HG03135 (cell line): ENCODE data around the gene HIVEP3.

Experiments used
- ATAC-seq: cut with Tn5 transposase; IDR thresholded peaks from one replicate; pipeline ENCODE4 v1.9.1; 2021; ENCODE audit warnings: mild to moderate bottlenecking, moderate library complexity; ENCODE audit not compliant: unreplicated experiment

HIVEP3 gene

GRCh38 chr1:41894101-41894807, 24.5 kb downstream of the HIVEP3 start:
- no peak for ATAC-seq

GRCh38 chr1:41892301-41892781, 26.4 kb downstream of the HIVEP3 start:
- ATAC-seq = no peak

- ATAC-seq = peak; percentile 90
These were observed 27.4 kb downstream of the HIVEP3 start for GRCh38 chr1:41891199-41891896.

DNA sequence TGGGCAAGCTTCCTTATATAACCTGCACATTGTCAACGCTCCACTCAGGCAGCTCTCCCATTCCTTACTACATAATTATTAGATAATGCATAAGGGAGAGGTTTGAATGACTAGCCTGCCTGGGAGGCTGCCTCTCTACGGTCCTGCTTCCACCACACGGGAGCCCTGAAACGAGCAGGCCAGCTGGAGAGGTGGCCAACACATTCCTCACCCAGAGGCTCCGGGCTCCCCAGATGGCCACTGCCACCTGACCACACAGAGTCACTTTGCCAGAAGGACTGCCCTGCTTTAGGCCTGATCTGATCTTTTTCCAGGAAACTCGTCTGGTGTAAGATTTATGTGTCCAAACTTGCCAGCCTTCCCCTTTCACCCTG, 27.9 kb downstream of the HIVEP3 start:
- no peak for ATAC-seq

GRCh38 chr1:41889506-41890414, 29.0 kb downstream of the HIVEP3 start:
- ATAC-seq = no peak

- no peak for ATAC-seq
These were observed 30.0 kb downstream of the HIVEP3 start for GRCh38 chr1:41888756-41889155.

GRCh38 chr1:41887365-41887764, 31.4 kb downstream of the HIVEP3 start:
- ATAC-seq = no peak

DNA sequence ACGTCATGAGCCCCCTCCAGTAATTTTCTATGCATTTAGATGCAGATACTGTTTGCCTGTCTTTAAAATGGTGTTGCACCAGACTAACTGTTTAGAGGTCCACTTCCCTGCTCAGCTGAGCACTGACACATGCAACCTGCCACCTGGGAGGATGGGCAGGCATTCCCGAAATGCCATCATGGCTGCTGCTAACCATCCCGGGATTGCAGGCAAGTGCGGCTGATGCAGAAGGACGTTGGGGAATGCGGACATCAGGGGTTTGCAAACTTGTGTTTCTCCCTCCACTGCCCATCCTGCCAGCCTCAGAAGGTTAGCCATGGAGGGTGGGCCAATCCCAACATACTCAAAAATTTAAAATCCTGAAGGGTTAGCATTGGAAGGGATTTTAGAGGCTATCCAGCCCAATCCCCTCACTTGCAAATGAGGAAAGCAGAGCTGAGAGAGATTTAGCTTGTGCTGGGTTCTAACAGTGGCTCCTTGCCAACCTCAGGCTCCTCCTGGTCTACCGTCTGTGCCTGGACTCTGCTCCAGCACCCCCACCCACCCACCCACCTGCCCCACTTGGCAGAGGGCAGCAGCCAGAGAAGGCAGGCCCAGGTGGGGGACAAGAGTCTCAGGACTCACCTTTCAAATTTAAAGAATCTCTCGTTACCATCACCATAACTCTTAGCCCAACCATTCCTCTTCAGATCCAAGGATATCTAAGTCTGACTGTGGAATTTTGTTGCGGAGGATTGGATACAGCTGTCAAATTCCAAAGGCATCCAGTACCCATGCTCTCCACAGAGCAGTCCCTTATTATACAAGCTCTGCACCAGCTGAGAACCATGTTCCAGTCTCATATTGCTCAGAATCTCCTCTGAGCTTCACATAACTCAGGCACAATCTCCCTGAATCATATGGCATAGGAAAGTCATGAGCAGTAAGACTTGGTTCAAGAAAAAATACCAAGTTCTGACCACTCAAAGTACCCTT, 34.2 kb downstream of the HIVEP3 start:
- ATAC-seq = no peak

- no peak for ATAC-seq
These were observed 35.2 kb downstream of the HIVEP3 start for GRCh38 chr1:41883507-41883906.

GRCh38 chr1:41882486-41882885, 36.2 kb downstream of the HIVEP3 start:
- no peak for ATAC-seq

- no peak for ATAC-seq
These were observed 36.6 kb downstream of the HIVEP3 start for GRCh38 chr1:41882068-41882477.

- ATAC-seq = no peak
These were observed 37.5 kb downstream of the HIVEP3 start for GRCh38 chr1:41880950-41881885.

DNA sequence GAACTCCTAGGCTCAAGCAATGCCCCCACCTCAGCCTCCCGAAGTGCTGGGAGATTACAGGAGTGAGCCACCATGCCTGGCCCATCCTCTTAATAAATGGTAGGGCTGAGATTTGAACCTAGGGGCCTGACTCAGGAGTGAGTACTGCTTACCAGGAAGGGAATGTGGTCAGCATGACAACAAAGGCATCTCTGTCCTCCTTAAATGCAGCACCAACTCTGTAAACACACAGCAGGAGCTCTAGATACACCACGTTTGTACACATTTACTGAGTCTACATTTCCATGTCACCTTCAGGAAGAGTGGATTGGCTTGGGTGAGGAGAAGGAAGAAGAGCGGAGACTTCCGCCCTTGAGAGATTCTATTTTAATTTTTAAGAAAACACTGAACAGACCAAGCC, 38.5 kb downstream of the HIVEP3 start:
- ATAC-seq = no peak

GRCh38 chr1:41879617-41880016, 39.1 kb downstream of the HIVEP3 start:
- no peak for ATAC-seq

DNA sequence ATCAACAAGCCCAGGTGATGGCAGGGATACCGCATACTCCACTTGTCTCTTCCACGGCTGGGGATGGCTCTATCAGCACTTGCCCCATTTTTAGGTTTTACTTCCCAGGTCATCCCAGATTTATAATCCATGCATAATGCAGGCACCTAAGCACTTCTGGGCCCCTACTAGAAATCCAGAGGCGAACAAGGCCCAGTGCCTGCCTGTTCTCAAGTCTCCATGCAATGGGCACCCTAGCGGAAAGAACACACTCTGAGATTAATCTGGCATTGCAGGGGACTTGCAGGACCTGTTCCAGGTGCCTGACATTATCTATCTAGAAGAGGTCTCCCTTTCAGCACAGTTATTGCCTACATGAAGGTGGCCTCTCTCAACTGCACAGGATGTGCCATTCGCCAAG, 39.8 kb downstream of the HIVEP3 start:
- ATAC-seq = no peak

DNA sequence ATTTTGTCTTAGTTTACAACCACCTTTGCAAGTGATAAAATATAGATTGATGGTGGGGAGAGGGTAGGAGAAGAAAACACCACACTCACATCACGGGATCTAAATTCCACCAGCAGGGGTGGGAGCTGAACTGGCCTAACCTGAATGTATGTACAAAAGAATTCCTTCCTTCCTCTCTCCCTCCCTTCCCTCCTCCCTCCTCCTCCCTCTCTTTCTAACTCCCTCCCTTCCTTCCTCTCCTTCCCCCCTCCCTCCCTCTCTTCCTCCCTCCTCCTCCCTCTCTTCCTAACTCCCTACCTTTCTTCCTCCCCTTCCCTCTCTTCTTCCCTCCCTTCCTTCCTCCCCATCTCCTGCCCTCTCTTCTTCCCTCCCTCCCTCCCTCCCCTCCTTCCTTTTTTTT, 40.2 kb downstream of the HIVEP3 start:
- ATAC-seq = no peak

- ATAC-seq = no peak
These were observed 41.9 kb downstream of the HIVEP3 start for GRCh38 chr1:41876576-41877445.

- ATAC-seq = no peak
These were observed 43.2 kb downstream of the HIVEP3 start for GRCh38 chr1:41875487-41875886.
